Measurements from ENCODE around the gene PRKN.

DNA sequence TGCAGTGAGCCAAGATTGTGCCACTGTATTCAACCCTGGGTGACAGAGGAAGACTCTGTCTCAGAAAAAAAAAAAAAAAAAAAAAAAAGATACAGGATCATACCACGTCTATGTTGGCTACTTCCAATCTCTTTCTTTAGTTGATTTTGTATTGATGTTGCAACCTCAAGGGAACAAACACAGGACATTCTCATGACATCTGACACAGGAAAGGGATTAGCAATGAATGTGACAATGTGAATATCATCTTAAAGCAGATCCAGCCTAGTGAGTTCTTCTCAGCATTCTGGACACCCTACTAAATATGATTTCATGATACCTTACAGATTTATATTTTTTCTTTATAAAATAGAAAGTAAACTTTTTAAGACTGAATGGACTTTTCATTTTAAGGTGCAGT, 580.3 kb downstream of the PRKN start:
- TF ChIP-seq, protein P1, sequence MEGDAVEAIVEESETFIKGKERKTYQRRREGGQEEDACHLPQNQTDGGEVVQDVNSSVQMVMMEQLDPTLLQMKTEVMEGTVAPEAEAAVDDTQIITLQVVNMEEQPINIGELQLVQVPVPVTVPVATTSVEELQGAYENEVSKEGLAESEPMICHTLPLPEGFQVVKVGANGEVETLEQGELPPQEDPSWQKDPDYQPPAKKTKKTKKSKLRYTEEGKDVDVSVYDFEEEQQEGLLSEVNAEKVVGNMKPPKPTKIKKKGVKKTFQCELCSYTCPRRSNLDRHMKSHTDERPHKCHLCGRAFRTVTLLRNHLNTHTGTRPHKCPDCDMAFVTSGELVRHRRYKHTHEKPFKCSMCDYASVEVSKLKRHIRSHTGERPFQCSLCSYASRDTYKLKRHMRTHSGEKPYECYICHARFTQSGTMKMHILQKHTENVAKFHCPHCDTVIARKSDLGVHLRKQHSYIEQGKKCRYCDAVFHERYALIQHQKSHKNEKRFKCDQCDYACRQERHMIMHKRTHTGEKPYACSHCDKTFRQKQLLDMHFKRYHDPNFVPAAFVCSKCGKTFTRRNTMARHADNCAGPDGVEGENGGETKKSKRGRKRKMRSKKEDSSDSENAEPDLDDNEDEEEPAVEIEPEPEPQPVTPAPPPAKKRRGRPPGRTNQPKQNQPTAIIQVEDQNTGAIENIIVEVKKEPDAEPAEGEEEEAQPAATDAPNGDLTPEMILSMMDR (IDR thresholded peaks at IDR 0.05; ENCODE audit: low read length) = no peak
- TF ChIP-seq EZH2phosphoT487 (IDR thresholded peaks at IDR 0.05; ENCODE audit: low read length) = no peak
- TF ChIP-seq EZH2 (optimal IDR thresholded peaks at IDR 0.05; ENCODE audit: low read depth, low read length) = no peak
